ENCODE data around the gene MMP23B.

MMP23B gene

GRCh38 chr1:1613509-1614082 lies 18.4 kb upstream of the MMP23B start:
- no peak for TF ChIP-seq CTCF (IDR thresholded peaks at IDR 0.05; ENCODE audit: borderline replicate concordance, extremely low read depth, low read length, poor library complexity, severe bottlenecking)
- no peak for TF ChIP-seq EZH2 (IDR thresholded peaks at IDR 0.05; ENCODE audit: borderline replicate concordance, low read depth, low read length, severe bottlenecking)

GRCh38 chr1:1614204-1614953 lies 17.6 kb upstream of the MMP23B start:
- Histone ChIP-seq H4K20me1 (ENCODE audit: insufficient read depth, low read length) (peaks cover 31% of the 10 kb centered on the region), H3K79me2 (ENCODE audit: insufficient read depth, low read length) (peaks cover 32% of the 10 kb centered on the region), H3K9ac (ENCODE audit: low read depth, low read length) (peak overlapping the region; percentile 100), H3K27me3 (ENCODE audit: insufficient read depth, low read length, poor library complexity) (no peaks in the 10 kb centered on the region), H3K4me3 (ENCODE audit: low read depth in 1 of 2, low read length in 2 of 2) (peak overlapping the region; percentile 68 to 99; a peak in 3 of 4 replicates), H3K4me2 (ENCODE audit: insufficient read depth, low read length) (peak overlapping the region; percentile 85), H3K4me1 (ENCODE audit: insufficient read depth, low read length) (peaks cover 38% of the 10 kb centered on the region), H3K36me3 (ENCODE audit: insufficient read depth, low read length) (peaks cover 20% of the 10 kb centered on the region), H3K27ac (ENCODE audit: low read length) (peak overlapping the region; percentile 63), H2AFZ (ENCODE audit: low read depth, low read length) (peak overlapping the region; percentile 80), H3K9me3 (ENCODE audit: insufficient read depth, low read length, severe bottlenecking) (no peaks in the 10 kb centered on the region)
- ATAC-seq (ENCODE audit: insufficient read depth, low read depth) (no peak), DNase-seq (no peak)
- no peak for TF ChIP-seq CTCF (IDR thresholded peaks at IDR 0.05; ENCODE audit: borderline replicate concordance, extremely low read depth, low read length, poor library complexity, severe bottlenecking)
- no peak for TF ChIP-seq EZH2 (IDR thresholded peaks at IDR 0.05; ENCODE audit: borderline replicate concordance, low read depth, low read length, severe bottlenecking)

More at GRCh38 chr1:1613509-1614082, 18.4 kb upstream of the MMP23B start:
- ATAC-seq (ENCODE audit: insufficient read depth, low read depth) (no peak), DNase-seq (no peak)
- peaks cover 38% of the 10 kb centered on the region for H3K4me1 ChIP-seq (ENCODE audit: insufficient read depth, low read length)
- H3K9ac ChIP-seq (ENCODE audit: low read depth, low read length): peak overlapping the region; percentile 100
- peaks cover 30% of the 10 kb centered on the region for H4K20me1 ChIP-seq (ENCODE audit: insufficient read depth, low read length)
- H3K27ac ChIP-seq (ENCODE audit: low read length): no peak overlapping the region
- H3K4me3 ChIP-seq (ENCODE audit: low read depth in 1 of 2, low read length in 2 of 2): peak overlapping the region in 1 of 2 experiments; percentile 99; a peak in 1 of 4 replicates
- H3K36me3 ChIP-seq (ENCODE audit: insufficient read depth, low read length): peaks cover 18% of the 10 kb centered on the region
- no peak overlapping the region for H2AFZ ChIP-seq (ENCODE audit: low read depth, low read length)
- peaks cover 32% of the 10 kb centered on the region for H3K79me2 ChIP-seq (ENCODE audit: insufficient read depth, low read length)
- no peaks in the 10 kb centered on the region for H3K27me3 ChIP-seq (ENCODE audit: insufficient read depth, low read length, poor library complexity)
- H3K9me3 ChIP-seq (ENCODE audit: insufficient read depth, low read length, severe bottlenecking): no peaks in the 10 kb centered on the region
- peak overlapping the region; percentile 85; the same call in 1 of the 2 replicates for H3K4me2 ChIP-seq (ENCODE audit: insufficient read depth, low read length)

GRCh38 chr1:1614954-1615255 lies 17.1 kb upstream of the MMP23B start:
- peaks cover 38% of the 10 kb centered on the region for H3K4me1 ChIP-seq (ENCODE audit: insufficient read depth, low read length)
- H3K9me3 ChIP-seq (ENCODE audit: insufficient read depth, low read length, severe bottlenecking): no peaks in the 10 kb centered on the region
- peak overlapping the region; percentile 85 for H3K4me2 ChIP-seq (ENCODE audit: insufficient read depth, low read length)
- H3K36me3 ChIP-seq (ENCODE audit: insufficient read depth, low read length): peaks cover 21% of the 10 kb centered on the region
- H4K20me1 ChIP-seq (ENCODE audit: insufficient read depth, low read length): peaks cover 31% of the 10 kb centered on the region
- peak overlapping the region; percentile 63 for H3K27ac ChIP-seq (ENCODE audit: low read length)
- H3K79me2 ChIP-seq (ENCODE audit: insufficient read depth, low read length): peaks cover 32% of the 10 kb centered on the region
- H3K9ac ChIP-seq (ENCODE audit: low read depth, low read length): peak overlapping the region; percentile 100
- peak overlapping the region; percentile 68 to 99; a peak in 3 of 4 replicates for H3K4me3 ChIP-seq (ENCODE audit: low read depth in 1 of 2, low read length in 2 of 2)
- H2AFZ ChIP-seq (ENCODE audit: low read depth, low read length): peak overlapping the region; percentile 80
- ATAC-seq (ENCODE audit: insufficient read depth, low read depth): no peak
- no peaks in the 10 kb centered on the region for H3K27me3 ChIP-seq (ENCODE audit: insufficient read depth, low read length, poor library complexity)
- TF ChIP-seq CTCF (IDR thresholded peaks at IDR 0.05; ENCODE audit: borderline replicate concordance, extremely low read depth, low read length, poor library complexity, severe bottlenecking) (no peak), EZH2 (IDR thresholded peaks at IDR 0.05; ENCODE audit: borderline replicate concordance, low read depth, low read length, severe bottlenecking) (no peak)
- no peak for DNase-seq
